ENCODE data around the gene NAA16.
"Not testable (repeated sequence)": the region's sequence is repeated elsewhere in the genome, so short reads cannot be mapped to it uniquely, and the experiment has no call there.

The NAA16 gene

DNA sequence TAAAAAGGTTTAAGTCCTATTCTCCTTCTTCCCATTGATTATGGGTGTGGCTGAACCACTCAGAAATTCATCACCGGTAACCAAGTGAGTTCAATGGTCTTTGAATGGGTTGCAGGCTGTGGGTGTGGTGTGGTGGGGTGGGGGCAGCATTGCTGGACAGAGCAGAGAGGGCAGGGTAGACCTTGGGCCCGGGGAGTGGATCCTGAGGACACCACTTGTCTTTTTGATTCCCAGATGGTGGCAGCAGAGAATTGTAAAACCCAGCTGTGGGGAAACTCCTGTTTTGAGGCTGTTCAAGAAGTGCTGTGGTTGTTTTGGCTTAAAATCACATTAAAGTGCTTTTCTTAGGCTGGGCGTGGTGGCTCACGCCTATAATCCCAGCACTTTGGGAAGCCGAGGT, 100.5 kb downstream of the NAA16 start:
- DNase-seq: peak; percentile 55

DNA sequence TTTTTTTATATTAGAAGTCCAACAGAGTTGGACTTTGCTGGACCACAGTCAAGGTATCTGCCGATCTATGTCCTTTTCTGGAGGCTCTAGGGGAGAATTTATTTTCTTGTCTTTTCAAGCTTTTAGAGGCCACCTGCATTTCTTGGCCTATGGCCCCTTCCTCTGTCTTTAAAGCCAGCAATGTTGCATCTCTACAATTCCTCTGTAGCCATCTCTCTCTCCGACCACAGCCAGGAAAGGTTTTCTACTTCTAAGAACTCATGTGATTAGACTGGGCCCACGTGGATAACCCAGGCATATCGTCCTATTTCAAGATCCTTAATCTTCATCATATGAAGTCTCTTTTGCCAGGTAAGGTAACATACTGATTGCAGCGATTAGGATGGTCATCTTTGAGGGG, 102.8 kb downstream of the NAA16 start:
- no peak for DNase-seq

- DNase-seq: no peak
Measured at GRCh38 chr13:41416276-41416675, 105.2 kb downstream of the NAA16 start.

DNA sequence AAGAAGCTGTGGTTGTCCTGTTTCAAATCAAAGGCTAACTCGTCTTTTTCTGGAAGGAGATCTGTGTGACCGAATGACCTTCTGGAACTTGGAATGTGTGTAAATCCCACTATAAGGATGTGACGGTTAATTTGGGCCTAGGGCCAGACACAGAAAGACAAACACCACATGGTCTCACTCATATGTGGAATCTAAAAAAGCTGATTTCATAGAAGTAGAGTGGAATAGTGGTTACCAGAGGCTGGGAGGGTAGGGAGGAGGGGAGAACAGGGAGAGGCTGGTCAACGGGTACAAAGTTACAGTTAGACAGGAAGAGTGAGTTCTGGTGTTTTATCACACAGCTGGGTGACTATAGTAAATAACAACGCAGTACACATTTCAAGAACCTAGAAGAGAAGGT, 107.0 kb downstream of the NAA16 start:
- peak; percentile 59 for DNase-seq

GRCh38 chr13:41418731-41419130, 107.7 kb downstream of the NAA16 start:
- DNase-seq: no peak

- no peak for DNase-seq
Measured at GRCh38 chr13:41419206-41419605, 108.1 kb downstream of the NAA16 start.

DNA sequence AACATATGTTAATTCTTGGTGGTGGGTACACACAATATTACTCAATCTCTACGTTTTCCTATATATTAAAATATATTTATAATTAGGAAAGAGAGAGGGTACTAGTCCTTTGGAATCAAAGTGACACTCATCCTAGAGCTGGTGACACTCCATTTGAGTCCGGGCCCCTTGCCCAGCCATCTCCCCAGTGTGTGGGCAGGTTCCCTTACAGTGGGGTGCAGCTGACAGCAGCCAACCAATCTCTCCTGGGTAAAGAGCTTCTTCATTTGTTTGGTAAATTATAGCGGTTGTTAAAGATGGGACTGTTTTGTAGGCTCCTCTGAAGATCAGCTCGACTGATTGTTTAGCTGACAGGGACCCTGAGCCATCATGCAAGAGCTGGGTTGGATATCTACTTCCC, 109.1 kb downstream of the NAA16 start:
- DNase-seq: no peak

DNA sequence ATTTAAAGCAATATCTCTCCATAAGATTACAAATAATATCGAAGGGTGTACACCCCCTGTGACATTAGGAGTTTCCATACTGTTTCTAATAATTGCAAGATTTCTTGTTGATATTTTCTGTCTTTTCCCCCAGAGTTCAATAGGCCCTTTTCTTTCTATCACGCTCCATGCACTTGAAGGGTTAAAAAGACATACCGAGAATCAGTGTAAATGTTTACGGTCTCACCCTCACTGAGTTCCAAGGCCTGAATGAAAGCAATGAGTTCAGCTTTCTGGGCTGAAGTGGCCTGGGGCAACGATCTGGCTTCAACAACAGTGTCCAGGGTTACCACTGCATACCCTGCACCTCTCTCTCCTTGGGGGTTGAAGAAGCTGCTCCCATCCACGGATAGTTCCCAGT, 110.3 kb downstream of the NAA16 start:
- not testable (repeated sequence) for DNase-seq

GRCh38 chr13:41421983-41422382, 110.9 kb downstream of the NAA16 start:
- not testable (repeated sequence) for DNase-seq

- DNase-seq: not testable (repeated sequence)
Measured at GRCh38 chr13:41423259-41423658, 112.2 kb downstream of the NAA16 start.

GRCh38 chr13:41424675-41425074, 113.6 kb downstream of the NAA16 start:
- not testable (repeated sequence) for DNase-seq

- no peak for DNase-seq
Measured at GRCh38 chr13:41426047-41426446, 115.0 kb downstream of the NAA16 start.
